WTC11 (cell line): ENCODE measurements around the gene CTSE.
"Not testable (repeated sequence)": the region's sequence is repeated elsewhere in the genome, so short reads cannot be mapped to it uniquely, and the experiment has no call there.

ENCODE experiments used
- ATF6 ChIP-seq: sonication (generic); formaldehyde crosslinking; IDR thresholded peaks from 2 replicates; pipeline ENCODE4 v1.8.1; 2023; ENCODE audit warnings: mild to moderate bottlenecking, missing genetic modification reagents
- CTCF ChIP-seq: fragments of 200-600 bp; IDR thresholded peaks from 2 replicates; pipeline ENCODE4 v1.8.0; 2022; ENCODE audit warnings: antibody characterized with exemption
- GABPB1 ChIP-seq: sonication (generic); formaldehyde crosslinking; IDR thresholded peaks from 2 replicates; pipeline ENCODE4 v1.8.1; 2023; ENCODE audit warnings: mild to moderate bottlenecking, missing genetic modification reagents
- NFYB ChIP-seq: sonication (generic); formaldehyde crosslinking; conservative IDR thresholded peaks from 2 replicates; pipeline ENCODE4 v1.8.0; 2022; ENCODE audit warnings: low read depth, missing genetic modification reagents
- TEAD4 ChIP-seq: sonication (generic); formaldehyde crosslinking; IDR thresholded peaks from 2 replicates; pipeline ENCODE4 v1.8.0; 2022; ENCODE audit warnings: mild to moderate bottlenecking, missing genetic modification reagents

GRCh38 chr1:206064001-206064400, 40.3 kb upstream of the CTSE start:
- not testable (repeated sequence) for TF ChIP-seq CTCF; GABPB1 (CRISPR knock-in tag); ATF6; NFYB (CRISPR knock-in tag); TEAD4 (CRISPR knock-in tag)
